Cardiac muscle cell (in vitro differentiated cells and primary cell): Measurements from ENCODE around the gene KLF5. TPM values are rescaled to one million over a fixed set of nuclear protein-coding genes. Genes with fewer than 3 reads are reported as not detected.
A peak's percentile ranks its signal among the peaks of the same experiment; 100 is the strongest.

Experiments used
- DNase-seq, 2 donors: peaks; one replicate each; pipeline versions ENCODE4 v3.0.0 to v3.0.0-alpha.2; 2010 to 2017; ENCODE audit warnings: low read depth in 1 of 2, low spot score in 1 of 2
- H3K27ac ChIP-seq: fragments of 200-600 bp; sonication (generic); 2 replicates; pipeline ENCODE4 v1.5.1; 2016
- H3K27me3 ChIP-seq: fragments of 200-600 bp; sonication (generic); 2 replicates; pipeline ENCODE4 v1.6.0; 2016; ENCODE audit warnings: control low read depth
- H3K36me3 ChIP-seq: fragments of 200-600 bp; sonication (generic); 2 replicates; pipeline ENCODE4 v1.5.1; 2016; ENCODE audit warnings: control low read depth
- H3K4me1 ChIP-seq: fragments of 200-600 bp; sonication (generic); 2 replicates; pipeline ENCODE4 v1.8.1; 2017; ENCODE audit warnings: low read depth, mild to moderate bottlenecking, mixed run types
- H3K4me3 ChIP-seq: fragments of 200-600 bp; sonication (generic); 2 replicates; pipeline ENCODE4 v1.5.1; 2016; ENCODE audit warnings: mild to moderate bottlenecking
- H3K9me3 ChIP-seq: fragments of 200-600 bp; sonication (generic); 2 replicates; pipeline ENCODE4 v1.5.1; 2017; ENCODE audit warnings: low read depth, mild to moderate bottlenecking, control low read depth
- CTCF ChIP-seq: IDR thresholded peaks from 2 replicates; pipeline ENCODE4 v1.5.1; 2012; ENCODE audit warnings: low read depth, mild to moderate bottlenecking, low read length
- polyA plus RNA-seq: library from polyadenylated mRNA; unstranded; fragments of >200 nt; fragmentation: Nextera tagmentation; extraction: Ambion mirVana; gene quantifications from 2 replicates; pipeline ENCODE4 v1.2.1, GENCODE V29; 2016
- total RNA-seq: library from RNA; depleted of rRNA; stranded (reverse); fragments of >200 nt; gene quantifications from 2 replicates; pipeline ENCODE4 v1.2.3, GENCODE V29; 2016

Gene KLF5
- total and polyA plus RNA-seq, 2 experiments from 2014 or later, result 0.33 to 1.1 TPM

GRCh38 chr13:73060251-73061160 lies 1.7 kb downstream of the KLF5 start:
- Histone ChIP-seq H3K9me3 (no peaks in the 10 kb centered on the region), H3K36me3 (no peaks in the 10 kb centered on the region), H3K4me1 (no peaks in the 10 kb centered on the region), H3K27ac (no peak overlapping the region), H3K4me3 (peak overlapping the region; percentile 56), H3K27me3 (peaks cover 56% of the 10 kb centered on the region)
- TF ChIP-seq CTCF, result no peak
- DNase-seq, result peak in 1 of 2 donors; percentile 75

- Histone ChIP-seq H3K36me3 (no peaks in the 10 kb centered on the region), H3K27ac (no peak overlapping the region), H3K27me3 (peaks cover 51% of the 10 kb centered on the region), H3K4me1 (no peaks in the 10 kb centered on the region), H3K4me3 (no peak overlapping the region), H3K9me3 (no peaks in the 10 kb centered on the region)
- no peak for TF ChIP-seq CTCF
- DNase-seq, result no peak
Observed at GRCh38 chr13:73061473-73061872, 2.7 kb downstream of the KLF5 start.

GRCh38 chr13:73061876-73062275 lies 3.1 kb downstream of the KLF5 start:
- Histone ChIP-seq H3K4me3 (no peak overlapping the region), H3K27me3 (peaks cover 47% of the 10 kb centered on the region), H3K36me3 (no peaks in the 10 kb centered on the region), H3K9me3 (no peaks in the 10 kb centered on the region), H3K4me1 (no peaks in the 10 kb centered on the region), H3K27ac (no peak overlapping the region)
- DNase-seq, result no peak
- no peak for TF ChIP-seq CTCF

GRCh38 chr13:73062468-73062867 lies 3.7 kb downstream of the KLF5 start:
- DNase-seq, result no peak
- Histone ChIP-seq H3K4me1 (no peaks in the 10 kb centered on the region), H3K4me3 (no peak overlapping the region), H3K36me3 (no peaks in the 10 kb centered on the region), H3K27me3 (peaks cover 41% of the 10 kb centered on the region), H3K9me3 (no peaks in the 10 kb centered on the region), H3K27ac (no peak overlapping the region)
- no peak for TF ChIP-seq CTCF

- no peak for DNase-seq
- Histone ChIP-seq H3K27me3 (peaks cover 34% of the 10 kb centered on the region), H3K36me3 (no peaks in the 10 kb centered on the region), H3K4me1 (no peaks in the 10 kb centered on the region), H3K27ac (no peak overlapping the region), H3K4me3 (no peak overlapping the region), H3K9me3 (no peaks in the 10 kb centered on the region)
- TF ChIP-seq CTCF, result no peak
Observed at GRCh38 chr13:73063166-73063565, 4.4 kb downstream of the KLF5 start.
